AG10803 (cell line): ENCODE measurements around the gene EPAS1.

Source experiments
- DNase-seq: peaks from one replicate; pipeline ENCODE4 v3.0.0; 2010; ENCODE audit warnings: low read depth
- H3K4me3 ChIP-seq: 2 replicates; pipeline ENCODE4 v1.5.1; 2011; ENCODE audit warnings: mild to moderate bottlenecking, low read length, control low read depth
- CTCF ChIP-seq: conservative IDR thresholded peaks from 2 replicates; pipeline ENCODE4 v1.5.1; 2011; ENCODE audit warnings: mild to moderate bottlenecking, low read length, control low read depth, inconsistent platforms

The EPAS1 gene

GRCh38 chr2:46347648-46348280, 50.6 kb downstream of the EPAS1 start:
- no peak for TF ChIP-seq CTCF
- DNase-seq: no peak
- no peak overlapping the region for H3K4me3 ChIP-seq

GRCh38 chr2:46349115-46349547, 51.9 kb downstream of the EPAS1 start:
- no peak for TF ChIP-seq CTCF
- DNase-seq: no peak
- H3K4me3 ChIP-seq: no peak overlapping the region

- TF ChIP-seq CTCF: no peak
- no peak for DNase-seq
- no peak overlapping the region for H3K4me3 ChIP-seq
These were observed 53.0 kb downstream of the EPAS1 start for GRCh38 chr2:46350029-46350689.

- DNase-seq: no peak
- H3K4me3 ChIP-seq: no peak overlapping the region
- TF ChIP-seq CTCF: no peak
These were observed 54.0 kb downstream of the EPAS1 start for GRCh38 chr2:46351098-46351749.

GRCh38 chr2:46351750-46352138, 54.5 kb downstream of the EPAS1 start:
- H3K4me3 ChIP-seq: no peak overlapping the region
- TF ChIP-seq CTCF: no peak
- no peak for DNase-seq

GRCh38 chr2:46352621-46353020, 55.4 kb downstream of the EPAS1 start:
- TF ChIP-seq CTCF: no peak; the same call in 1 of the 2 replicates
- no peak for DNase-seq
- no peak overlapping the region for H3K4me3 ChIP-seq

GRCh38 chr2:46353509-46353908, 56.3 kb downstream of the EPAS1 start:
- no peak overlapping the region for H3K4me3 ChIP-seq
- no peak for TF ChIP-seq CTCF
- DNase-seq: no peak
